ENCODE data around the gene C3orf85.
"Not testable (repeated sequence)": the region's sequence is repeated elsewhere in the genome, so short reads cannot be mapped to it uniquely, and the experiment has no call there.

C3orf85 gene, protein sequence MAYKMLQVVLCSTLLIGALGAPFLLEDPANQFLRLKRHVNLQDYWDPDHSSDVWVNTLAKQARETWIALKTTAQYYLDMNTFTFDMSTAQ

DNA sequence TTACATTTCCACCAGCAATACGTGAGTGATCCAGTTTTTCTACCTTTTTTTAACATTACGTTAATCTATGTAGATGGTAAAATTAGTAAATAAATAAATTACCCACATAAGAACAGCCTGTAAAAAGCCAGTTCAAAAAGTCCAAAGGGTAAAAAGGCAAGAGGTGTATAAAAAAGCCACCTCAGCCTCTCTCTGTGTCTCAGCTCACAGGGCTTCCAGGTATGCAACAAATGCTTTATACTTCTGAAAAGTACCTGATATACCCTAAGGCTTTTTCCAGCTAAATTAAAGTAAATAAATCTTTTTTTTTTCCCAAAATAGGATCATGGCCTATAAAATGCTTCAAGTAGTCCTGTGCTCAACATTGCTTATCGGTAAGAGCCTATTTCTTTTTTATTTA, at the start of gene C3orf85:
Gene C3orf85 (plus strand): TSS at position 197 of the 400 bp plus-strand sequence. CDS start 129 bp downstream, at position 326.
- no peak for DNase-seq (ENCODE audit: low spot score)

DNA sequence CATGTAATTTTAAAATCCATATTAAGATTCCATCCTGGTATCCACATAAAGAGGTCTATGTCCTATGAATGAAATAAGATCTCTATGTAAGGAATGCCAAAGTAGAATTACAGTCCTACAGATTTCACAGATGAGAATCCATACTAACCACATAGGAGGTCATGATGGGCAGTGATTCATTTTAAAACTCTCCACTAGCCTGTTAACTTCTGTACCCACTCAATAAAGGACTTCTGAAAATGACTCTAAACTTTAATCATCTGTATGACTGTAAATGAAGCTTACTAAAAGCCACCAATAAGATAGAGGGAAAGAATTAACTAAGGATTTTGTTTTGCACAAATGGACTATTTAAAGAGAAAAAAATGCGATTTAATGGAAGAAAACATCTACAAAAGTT, 47.3 kb upstream of the C3orf85 start:
- no peak for DNase-seq (ENCODE audit: low spot score)

DNA sequence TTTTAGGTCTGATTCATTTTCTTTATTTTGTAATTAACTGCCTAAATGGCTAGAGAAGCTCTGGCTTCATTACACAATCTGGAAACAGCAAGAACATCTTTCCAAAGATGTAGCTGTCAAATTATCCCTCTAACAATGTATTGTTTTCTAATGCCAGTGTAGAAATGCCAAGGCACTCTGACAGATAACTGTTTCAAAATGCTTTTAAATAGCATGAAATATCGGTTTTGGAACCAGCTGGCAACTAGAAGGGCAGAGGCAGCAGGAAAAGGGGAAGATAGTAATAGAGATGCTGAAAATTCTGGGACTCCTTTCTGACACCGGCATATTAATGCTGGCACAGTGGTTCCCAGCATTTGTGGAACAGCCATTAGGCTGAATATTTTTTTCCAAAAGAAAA, 44.7 kb upstream of the C3orf85 start:
- no peak for DNase-seq (ENCODE audit: low spot score)

DNA sequence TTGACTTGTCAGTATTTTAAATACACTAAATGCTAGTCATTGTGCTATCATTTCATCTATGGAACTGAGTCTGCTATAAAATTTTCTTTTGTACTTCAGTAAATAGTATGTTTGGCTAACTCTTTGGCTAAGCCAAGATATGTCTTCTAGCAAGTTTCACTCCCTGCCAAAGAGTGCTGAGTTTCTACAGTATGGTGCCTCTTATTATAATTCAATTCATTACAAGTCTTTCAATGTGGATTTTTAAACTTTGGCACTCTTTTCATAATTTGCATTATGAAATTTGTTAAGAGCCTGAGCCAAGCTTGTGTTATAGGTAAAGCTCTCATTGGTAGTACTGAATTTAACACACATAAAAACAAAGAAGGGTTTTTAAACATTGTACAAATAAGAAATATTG, 43.0 kb upstream of the C3orf85 start:
- no peak for DNase-seq (ENCODE audit: low spot score)

DNA sequence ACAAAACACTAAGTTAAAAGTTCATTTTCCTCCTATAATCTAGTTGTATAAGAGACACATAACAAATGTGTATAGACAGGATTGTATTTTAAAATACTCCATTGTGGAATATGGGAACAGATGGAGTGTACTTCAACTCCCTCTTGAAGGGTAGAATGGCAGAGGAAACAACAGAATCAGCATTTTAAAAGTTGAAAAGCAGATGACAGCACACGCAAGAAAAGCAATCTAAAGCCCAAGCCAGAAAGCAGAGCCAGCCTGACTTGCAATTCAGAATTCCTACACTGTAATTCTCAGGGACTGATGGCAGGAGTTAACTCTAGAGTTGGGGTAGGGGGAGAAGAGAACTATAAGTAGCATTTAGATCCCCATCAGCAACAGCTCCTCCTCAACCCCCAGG, 41.4 kb upstream of the C3orf85 start:
- no peak for DNase-seq (ENCODE audit: low spot score)

DNA sequence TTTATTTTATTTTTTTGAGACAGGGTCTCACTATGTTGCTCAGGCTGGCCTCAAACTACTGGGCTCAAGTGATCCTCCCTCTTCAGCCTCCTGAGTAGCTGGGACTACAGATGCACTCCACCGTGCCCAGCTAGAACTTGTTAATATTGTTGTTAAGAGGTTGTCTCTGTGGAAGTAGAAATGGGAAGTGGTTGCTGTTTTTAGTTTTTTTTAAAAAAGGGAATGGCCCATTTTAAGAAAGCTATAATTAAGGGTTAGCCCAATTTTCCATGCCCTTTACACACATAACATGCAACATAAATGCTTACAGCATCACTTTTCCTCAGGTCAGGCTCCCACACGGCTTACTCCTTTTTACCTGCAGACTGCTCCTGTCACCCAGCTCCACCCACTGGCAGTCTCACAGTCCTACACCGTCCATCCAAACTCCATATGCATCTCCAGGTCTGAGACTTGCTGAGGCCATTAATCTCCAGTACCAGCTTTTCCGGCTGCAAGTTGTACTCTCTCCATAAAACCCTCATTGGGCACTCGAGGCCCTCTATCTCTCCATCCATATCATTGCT, 38.4 kb upstream of the C3orf85 start:
- DNase-seq (ENCODE audit: low spot score), result no peak

DNA sequence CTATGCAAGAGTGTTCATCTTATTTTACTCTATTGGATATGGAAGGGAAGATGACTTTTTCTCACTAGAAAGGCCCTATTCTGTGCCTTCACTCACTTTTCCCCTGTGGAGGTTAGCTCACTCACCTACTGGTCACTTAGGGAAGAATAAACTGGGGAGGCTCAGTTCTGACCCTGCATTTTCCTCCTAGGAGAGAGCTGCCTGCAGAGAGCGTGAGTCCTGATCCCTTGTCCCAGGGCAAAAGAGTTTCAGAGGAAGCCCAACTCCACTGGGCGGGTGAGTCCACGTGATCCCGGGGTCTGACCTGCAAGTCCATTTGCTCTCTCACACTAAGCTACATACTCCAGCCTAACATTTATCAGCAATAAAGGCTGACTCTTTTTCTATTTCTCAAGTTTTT, 26.9 kb upstream of the C3orf85 start:
- DNase-seq (ENCODE audit: low spot score), result no peak

DNA sequence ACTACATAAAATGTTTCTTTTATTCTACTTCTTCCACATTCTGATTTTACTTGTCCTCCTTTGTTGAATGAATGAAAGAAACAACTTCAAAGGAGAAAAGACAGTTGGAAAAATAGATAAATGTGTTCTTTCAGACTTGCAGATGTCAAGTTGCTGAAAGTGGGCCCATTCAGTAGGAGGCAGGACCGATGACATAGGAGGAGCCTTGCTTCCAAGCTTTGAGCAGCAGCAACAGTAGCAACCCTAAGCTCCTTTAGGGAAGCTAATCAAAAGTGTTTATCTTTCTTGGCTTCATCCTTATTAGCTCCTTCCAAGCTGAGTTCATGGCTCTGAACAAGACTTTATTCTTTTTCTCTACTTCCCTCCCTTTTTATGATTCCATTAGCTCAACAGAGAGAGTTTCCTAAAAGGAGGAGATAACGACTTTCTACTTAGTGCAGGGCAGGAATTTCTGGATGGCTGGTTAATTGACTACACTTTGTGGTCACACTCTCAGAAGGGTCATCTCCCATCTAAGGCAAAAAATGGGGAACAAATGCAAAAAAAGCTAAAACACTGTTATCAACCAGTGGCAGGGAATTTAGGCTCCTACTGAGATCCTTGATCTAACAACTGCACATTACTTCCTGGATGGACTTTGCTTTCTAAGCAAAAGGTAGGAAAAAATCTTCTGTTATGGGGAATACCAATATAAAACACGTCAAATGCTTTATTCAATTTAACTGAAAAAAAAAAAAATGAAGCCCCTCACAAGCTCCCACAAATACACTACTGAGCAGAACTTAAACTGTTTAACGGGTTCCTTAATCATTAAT, 23.4 kb upstream of the C3orf85 start:
- no peak for DNase-seq (ENCODE audit: low spot score)

DNA sequence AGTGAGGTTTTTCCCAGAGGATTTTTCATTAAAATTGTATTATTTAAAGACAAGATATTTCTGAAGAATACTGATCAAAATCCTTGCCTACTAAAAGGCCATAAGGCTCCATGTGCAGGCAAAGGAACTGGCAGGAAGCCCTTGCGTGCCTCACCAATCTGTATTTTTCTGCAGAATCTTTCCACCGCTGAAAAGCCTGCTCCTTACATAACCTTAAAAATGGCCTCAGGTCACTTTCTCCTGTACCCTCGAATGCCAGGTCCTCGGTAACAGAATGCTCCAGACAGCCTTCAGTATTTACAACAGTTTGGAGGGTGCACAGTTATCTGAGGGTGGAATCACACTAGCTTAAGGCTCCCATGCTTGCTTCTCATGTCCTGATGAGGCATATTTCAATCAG, 21.8 kb upstream of the C3orf85 start:
- no peak for DNase-seq (ENCODE audit: low spot score)

DNA sequence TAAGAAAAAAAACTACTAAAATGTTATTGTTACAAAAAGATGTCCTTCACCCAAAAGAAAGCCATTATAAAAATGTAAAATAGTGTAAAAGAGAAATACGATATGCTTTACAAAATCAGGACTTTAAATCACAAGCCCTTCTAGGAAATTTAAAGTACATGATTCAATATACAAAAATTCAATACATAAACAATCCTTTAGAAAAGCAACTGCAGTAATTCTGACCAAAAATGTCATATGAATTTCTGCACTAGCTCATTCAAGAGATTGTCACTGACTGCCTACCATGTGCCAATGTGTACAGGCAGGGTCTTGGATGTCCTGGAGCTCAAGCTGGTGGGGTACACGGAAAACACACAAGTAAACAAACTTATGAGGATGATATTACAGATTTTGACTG, 21.1 kb upstream of the C3orf85 start:
- DNase-seq (ENCODE audit: low spot score), result no peak

DNA sequence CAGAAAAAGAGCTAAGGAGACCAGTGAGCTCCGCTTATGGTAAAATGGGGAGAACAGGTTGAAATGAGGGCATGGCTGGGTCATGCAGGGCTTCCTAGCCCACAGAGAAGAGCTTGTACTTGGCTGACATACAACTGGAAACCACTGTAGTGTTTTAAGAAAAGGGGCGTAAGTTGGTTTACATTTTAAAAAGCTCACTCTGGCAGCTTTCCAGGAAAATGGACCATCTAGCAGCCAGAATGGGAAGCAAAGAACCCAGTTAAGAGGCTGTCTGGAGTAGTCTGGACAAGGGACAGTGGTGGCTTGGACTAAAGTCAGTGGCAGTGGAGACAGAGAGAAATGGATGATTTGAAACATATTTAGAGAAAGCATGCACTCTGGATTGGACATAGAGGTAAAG, 20.5 kb upstream of the C3orf85 start:
- no peak for DNase-seq (ENCODE audit: low spot score)

DNA sequence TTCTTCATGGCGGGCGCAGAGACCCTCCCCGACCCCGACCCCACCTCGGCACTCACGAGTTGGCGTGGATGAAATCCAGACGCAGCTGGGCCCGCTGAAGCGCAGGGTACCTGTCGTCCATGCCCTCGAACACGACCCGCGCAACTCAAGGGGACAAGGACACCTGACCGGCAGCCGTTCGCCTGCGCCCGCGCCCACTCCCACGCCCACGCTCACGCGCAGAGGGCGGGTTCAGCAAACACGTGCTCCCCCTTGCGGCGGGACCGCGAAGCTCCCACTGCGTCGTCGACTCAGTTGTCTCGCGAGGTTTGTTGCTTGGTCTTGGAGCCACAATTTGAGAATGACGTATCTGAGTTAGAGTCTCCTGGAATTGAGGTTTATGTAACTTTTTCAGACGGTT, 18.6 kb upstream of the C3orf85 start, which contains the start of gene MORC1:
Gene MORC1 (minus strand): TSS at position 196 of the 400 bp plus-strand sequence. CDS start 75 bp downstream, at position 121.
- no peak for DNase-seq (ENCODE audit: low spot score)

DNA sequence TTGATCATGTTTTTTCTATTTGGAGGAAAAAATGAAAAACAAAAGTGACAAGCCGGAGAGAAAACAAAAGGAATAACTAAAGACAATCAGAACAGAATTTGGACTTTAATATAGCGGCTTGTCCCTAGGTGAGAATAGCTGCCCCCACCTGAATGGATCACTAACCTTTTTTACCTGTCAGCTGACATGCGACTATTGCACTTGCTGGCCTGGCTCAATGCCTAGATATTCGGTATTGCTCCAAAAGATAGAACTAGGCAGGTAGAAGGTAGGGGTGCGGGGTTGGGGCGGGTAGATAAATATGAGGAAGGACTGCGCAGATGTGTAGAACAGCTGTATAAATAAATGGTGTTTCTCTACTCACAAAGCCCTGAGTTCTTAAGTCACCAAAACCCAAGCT, 17.9 kb upstream of the C3orf85 start:
- no peak for DNase-seq (ENCODE audit: low spot score)

DNA sequence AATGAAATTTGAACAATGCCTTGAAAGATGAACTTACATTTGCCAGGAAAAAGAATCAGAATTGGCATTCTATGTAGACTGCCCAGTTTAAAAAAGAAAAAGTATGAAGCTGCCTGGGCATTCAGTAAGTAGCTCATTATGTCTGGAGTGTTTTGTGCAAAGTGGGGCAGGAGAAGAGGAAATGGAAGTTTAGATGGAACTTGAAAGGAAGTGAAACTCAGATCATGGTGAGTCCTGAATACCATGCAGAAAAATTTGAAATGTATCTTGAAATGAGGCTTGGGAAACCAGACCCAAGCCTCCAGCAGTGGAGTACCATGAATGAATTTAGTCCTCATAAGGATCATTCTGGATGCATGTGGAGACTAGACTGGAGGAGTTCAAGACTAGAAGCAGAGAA, 13.8 kb upstream of the C3orf85 start:
- no peak for DNase-seq (ENCODE audit: low spot score)

DNA sequence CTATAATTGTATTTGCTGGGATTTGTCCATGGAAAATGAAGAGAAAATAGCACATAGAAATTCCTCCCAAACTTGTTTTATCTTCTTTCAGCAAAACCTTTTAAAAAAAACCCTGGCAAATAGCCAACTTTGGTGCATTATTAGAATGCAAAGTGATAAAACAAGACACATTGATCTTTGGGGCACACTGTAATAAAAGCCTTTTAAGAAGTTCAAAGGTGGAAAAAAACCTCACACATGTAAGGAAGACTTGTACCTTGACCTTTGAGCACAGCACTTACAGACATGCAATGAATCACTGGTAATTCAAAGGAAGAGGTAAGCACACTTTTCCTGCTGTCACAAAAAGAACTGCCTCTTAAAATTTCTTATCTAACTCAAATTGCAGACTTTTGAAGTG, 10.6 kb upstream of the C3orf85 start:
- no peak for DNase-seq (ENCODE audit: low spot score)

DNA sequence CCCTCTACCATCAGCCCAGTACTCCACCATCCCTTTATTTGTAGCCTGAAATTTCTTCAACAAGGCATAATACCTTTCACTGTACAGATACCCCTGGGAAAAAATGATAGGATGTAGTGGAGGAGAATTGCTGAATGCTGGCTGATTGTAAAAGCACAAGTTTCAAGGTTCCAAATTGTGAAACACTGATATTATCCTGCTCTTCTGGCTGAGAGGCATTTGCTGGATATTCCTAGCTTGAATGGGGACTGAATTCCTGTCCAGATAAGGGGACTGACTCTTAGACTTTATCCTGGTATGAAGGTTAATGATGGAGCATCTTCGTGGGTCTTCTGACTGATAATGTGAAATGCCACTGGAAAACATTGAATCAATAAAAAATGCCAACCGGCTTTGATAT, 9.0 kb upstream of the C3orf85 start:
- no peak for DNase-seq (ENCODE audit: low spot score)

DNA sequence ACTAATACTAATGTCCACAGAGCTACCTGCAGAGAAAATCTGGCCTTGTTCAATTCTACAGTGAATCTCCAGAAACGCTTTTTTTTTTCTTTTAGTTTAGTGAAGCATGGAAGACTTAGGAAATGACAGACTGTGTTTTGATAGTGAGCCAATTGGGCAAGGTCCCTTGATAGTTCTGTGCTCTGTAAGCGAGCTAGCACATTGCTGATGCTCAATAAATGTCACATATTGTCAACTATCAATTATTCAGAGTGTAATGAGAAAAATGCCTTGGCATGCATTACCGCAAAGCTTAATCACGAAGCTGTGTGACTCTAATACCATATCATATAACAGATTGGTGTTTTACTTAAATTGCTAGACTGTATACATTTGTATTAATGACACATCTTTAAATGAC, 5.2 kb upstream of the C3orf85 start:
- DNase-seq (ENCODE audit: low spot score), result no peak

DNA sequence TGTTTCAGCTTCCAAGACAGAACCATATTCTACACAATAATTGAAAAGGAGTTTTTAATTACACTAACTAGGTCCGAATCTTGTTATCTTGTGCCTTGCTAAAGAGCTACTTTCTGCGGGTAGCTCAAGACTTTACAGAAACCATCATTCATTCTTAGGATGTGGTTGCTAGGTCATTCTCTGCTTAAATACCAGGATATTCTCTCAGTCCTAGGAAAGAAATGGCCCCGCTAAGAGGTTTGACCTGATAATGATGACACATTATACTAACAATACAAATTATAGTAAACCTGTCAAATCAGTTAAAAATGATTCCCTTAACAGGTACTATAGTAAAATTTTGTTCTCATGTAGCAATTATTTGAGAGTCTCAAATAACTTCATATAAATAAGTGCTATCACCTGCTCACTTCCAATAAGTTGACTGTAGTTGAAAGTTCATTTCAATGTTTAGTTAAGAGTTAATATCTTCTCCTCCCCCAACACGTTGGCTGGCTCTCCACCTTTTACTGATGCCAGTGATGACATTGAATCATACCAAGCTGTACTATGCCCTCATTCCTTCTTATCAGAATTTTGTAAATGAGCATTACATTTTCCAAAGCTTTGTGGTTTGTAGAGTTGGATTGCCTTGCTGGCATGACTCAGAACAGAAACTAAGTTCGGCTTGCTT, 3.6 kb upstream of the C3orf85 start:
- DNase-seq (ENCODE audit: low spot score), result no peak

DNA sequence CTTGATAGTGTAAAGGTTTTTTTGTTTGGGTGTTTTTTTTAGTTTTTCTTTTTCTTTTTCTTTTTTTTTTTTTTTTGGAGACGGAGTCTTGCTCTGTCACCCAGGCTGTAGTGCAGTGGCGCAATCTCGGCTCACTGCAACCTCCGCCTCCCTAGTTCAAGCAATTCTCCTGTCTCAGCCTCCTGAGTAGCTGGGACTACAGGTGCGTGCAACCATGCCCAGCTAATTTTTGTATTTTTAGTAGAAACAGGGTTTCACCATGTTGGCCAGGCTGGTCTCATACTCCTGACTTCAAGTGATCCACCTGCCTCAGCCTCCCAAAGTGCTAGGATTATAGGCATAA, 3.1 kb upstream of the C3orf85 start:
- DNase-seq (ENCODE audit: low spot score), result not testable (repeated sequence)

DNA sequence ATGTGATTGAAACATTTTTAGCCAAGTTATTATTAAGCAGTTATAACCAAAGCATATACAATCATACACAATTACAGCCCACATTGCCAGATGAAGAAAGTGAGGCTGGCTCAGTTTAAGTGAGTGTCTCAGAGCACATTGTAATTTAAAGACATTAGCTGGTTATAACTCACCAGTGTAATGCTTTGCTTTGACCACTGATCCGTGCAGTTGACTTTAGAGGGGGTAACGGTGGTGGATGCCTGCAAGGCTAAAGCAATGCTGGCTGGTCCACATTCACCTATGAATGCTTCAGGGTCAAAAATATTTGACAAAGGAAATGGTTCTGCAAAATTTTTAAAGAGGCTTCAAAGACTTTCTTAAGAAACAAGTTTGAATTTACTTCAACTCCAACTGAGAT, 1.2 kb downstream of the C3orf85 start:
- no peak for DNase-seq (ENCODE audit: low spot score)

DNA sequence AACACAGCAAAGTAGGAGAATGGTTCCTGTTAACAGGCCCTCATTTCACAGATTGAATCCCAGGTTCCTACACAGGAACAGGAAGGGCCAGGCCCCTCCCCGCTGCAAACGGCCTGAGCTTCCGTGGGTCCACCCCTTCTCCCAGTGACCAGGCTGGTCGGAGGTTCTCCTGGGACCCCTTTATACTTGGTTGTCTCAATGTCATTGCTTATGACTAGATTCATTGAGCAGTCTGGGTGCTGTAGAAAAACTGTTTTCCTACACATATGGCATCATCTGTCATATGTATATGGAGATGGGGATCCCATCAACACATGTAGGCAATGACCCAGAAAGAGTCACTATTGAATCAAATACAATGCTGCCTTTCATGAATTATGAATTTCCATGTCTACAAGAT, 3.8 kb downstream of the C3orf85 start:
- DNase-seq (ENCODE audit: low spot score), result no peak

DNA sequence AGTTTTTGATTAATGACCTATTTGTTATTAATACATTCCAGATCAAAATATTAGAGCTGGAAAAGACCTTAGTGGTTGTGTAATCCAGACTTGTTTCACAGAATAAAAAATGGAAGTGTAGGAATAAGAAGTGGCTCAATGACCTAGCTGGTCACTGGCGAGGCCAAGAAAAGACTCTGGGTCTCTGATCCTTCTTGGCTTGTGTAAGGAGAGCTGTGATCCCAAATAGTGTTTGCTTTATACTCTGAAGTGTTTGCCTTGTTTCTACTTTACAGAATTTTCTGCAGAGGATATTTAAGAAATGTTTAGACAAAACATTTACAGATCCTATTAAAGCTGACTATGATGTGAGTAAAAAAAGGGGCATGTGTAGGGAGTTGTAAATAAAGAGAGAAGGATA, 7.1 kb downstream of the C3orf85 start:
- no peak for DNase-seq (ENCODE audit: low spot score)

DNA sequence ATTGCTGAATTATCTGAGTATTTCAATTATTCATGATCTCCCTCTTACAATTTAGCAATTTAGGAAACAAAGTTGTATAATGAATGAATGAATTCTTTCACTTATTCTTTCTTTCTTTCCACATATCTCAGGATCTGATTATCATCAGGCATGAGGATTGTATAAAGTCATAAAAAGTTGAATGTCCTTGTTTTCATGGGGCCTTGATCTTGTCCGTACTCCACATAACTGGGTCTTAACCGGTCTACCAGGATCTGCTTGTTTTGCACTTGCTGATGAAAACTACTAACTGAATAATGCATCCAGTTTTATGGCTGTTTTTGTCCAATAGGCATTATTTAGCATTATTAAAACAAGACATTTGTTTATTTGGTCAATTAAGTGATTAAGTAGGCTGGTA, 12.6 kb downstream of the C3orf85 start:
- DNase-seq (ENCODE audit: low spot score), result no peak
